B cell (primary cell): ENCODE data around the gene AGRN. TPM values are rescaled to one million over a fixed set of nuclear protein-coding genes. Genes with fewer than 3 reads are reported as not detected.

Experiments used
- ATAC-seq: fragments of 200-7000 bp; cut with Tn5 transposase; one replicate; pipeline ENCODE4 v1.10.0; 2021; ENCODE audit warnings: low read depth, mild to moderate bottlenecking, moderate number of reproducible peaks, moderate library complexity
- CTCF ChIA-PET: fragments of 350-600 bp; sonication (Branson Sonifier 250); formaldehyde crosslinking; loops from one replicate; lab custom pipeline; 2021; ENCODE audit warnings: antibody characterized with exemption, inconsistent platforms; lab: Charles Lee
- POLR2A ChIA-PET: fragments of 350-600 bp; sonication (Branson Sonifier 250); formaldehyde crosslinking; loops from one replicate; lab custom pipeline; 2021; ENCODE audit warnings: antibody characterized with exemption; lab: Charles Lee
- DNase-seq: peaks from one replicate; pipeline ENCODE4 v3.0.0; 2013
- H2AFZ ChIP-seq: 2 replicates; pipeline ENCODE4 v1.6.1; 2012; ENCODE audit warnings: mild to moderate bottlenecking, low read depth, low read length; ENCODE audit not compliant: insufficient read depth, poor library complexity, severe bottlenecking
- H3K27ac ChIP-seq, 2 donors: 1 replicate in 1 of 2; 2 replicates in 1 of 2; pipeline ENCODE4 v1.5.1; 2012 to 2013; ENCODE audit warnings: low read length in 2 of 2, mild to moderate bottlenecking in 2 of 2, moderate library complexity in 1 of 2
- H3K27me3 ChIP-seq, 4 experiments: fragments of 200-600 bp in 1 of 4; sonication (generic) in 1 of 4; replicated peaks in 1 of 4; 1 replicate in 2 of 4; 2 replicates in 2 of 4; pipeline versions ENCODE4 v1.6.1 to v1.7.0; 2013 to 2016; ENCODE audit warnings: low read length in 3 of 4, mild to moderate bottlenecking in 2 of 4, mixed read lengths in 1 of 4, moderate library complexity in 1 of 4; ENCODE audit not compliant: insufficient read depth in 4 of 4, control insufficient read depth in 3 of 4; ENCODE audit errors: control extremely low read depth in 1 of 4
- H3K36me3 ChIP-seq, 2 experiments: replicated peaks in 1 of 2; 1 replicate in 1 of 2; 2 replicates in 1 of 2; pipeline versions ENCODE4 v1.6.1 to v1.7.1; 2013; ENCODE audit warnings: low read length in 1 of 2; ENCODE audit not compliant: insufficient read depth in 2 of 2, control insufficient read depth in 1 of 2; ENCODE audit errors: control extremely low read depth in 1 of 2, extremely low read depth in 1 of 2
- H3K4me1 ChIP-seq, 2 donors: fragments of 200-600 bp in 1 of 2; sonication (generic) in 1 of 2; 1 replicate in 1 of 2; 2 replicates in 1 of 2; pipeline versions ENCODE4 v1.5.1 to v1.6.1; 2013 to 2017; ENCODE audit warnings: low read length in 2 of 2; ENCODE audit not compliant: control insufficient read depth in 2 of 2, insufficient read depth in 2 of 2
- H3K4me2 ChIP-seq: replicated peaks from 2 replicates; pipeline ENCODE3; 2012; ENCODE audit warnings: mild to moderate bottlenecking, low read depth, low read length; ENCODE audit not compliant: poor library complexity, severe bottlenecking
- H3K4me3 ChIP-seq, 5 experiments: fragments of 200-600 bp in 1 of 5; sonication (generic) in 1 of 5; 1 replicate in 3 of 5; 2 replicates in 2 of 5; pipeline versions ENCODE4 v1.5.1 to v1.7.0; 2011 to 2016; ENCODE audit warnings: low read length in 4 of 5, mild to moderate bottlenecking in 4 of 5, low read depth in 2 of 5, control low read depth in 1 of 5, moderate library complexity in 1 of 5; ENCODE audit not compliant: insufficient read depth in 1 of 5; ENCODE audit errors: control extremely low read depth in 1 of 5, extremely low read depth in 1 of 5
- H3K79me2 ChIP-seq: fragments of 200-600 bp; sonication (generic); one replicate; pipeline ENCODE4 v1.6.0; 2016; ENCODE audit warnings: low read length; ENCODE audit not compliant: control insufficient read depth, insufficient read depth
- H3K9ac ChIP-seq: fragments of 200-600 bp; sonication (generic); 2 replicates; pipeline ENCODE4 v1.6.1; 2017; ENCODE audit warnings: mild to moderate bottlenecking, low read length, moderate library complexity
- H3K9me3 ChIP-seq, 3 donors: one replicate each; pipeline versions ENCODE4 v1.6.1 to v1.7.1; 2013; ENCODE audit warnings: low read length in 2 of 3; ENCODE audit not compliant: control insufficient read depth in 2 of 3, insufficient read depth in 1 of 3; ENCODE audit errors: control extremely low read depth in 1 of 3
- H4K20me1 ChIP-seq: 2 replicates; pipeline ENCODE4 v1.6.0; 2012; ENCODE audit warnings: mild to moderate bottlenecking, low read length; ENCODE audit not compliant: insufficient read depth, control insufficient read depth, poor library complexity, severe bottlenecking
- H3K27ac Mint-ChIP-seq: one replicate; pipeline ENCODE4 v1.8.0; 2021; ENCODE audit warnings: mixed read lengths
- H3K27me3 Mint-ChIP-seq: one replicate; pipeline ENCODE4 v1.8.0; 2021; ENCODE audit warnings: mixed read lengths
- H3K4me1 Mint-ChIP-seq: one replicate; pipeline ENCODE4 v1.8.0; 2021; ENCODE audit warnings: mixed read lengths
- H3K4me3 Mint-ChIP-seq: one replicate; pipeline ENCODE4 v1.8.0; 2021; ENCODE audit warnings: mixed read lengths
- H3K9me3 Mint-ChIP-seq: one replicate; pipeline ENCODE4 v1.8.0; 2022; ENCODE audit warnings: mixed read lengths; ENCODE audit not compliant: insufficient read depth
- EZH2 ChIP-seq: IDR thresholded peaks from 2 replicates; pipeline ENCODE4 v1.6.1; 2012; ENCODE audit warnings: borderline replicate concordance, low read depth, mild to moderate bottlenecking, moderate library complexity, low read length; ENCODE audit not compliant: insufficient read depth, poor library complexity, severe bottlenecking
- WGBS: methylation state at CpG from one replicate; pipeline ENCODE4 v1.1.5; 2013; ENCODE audit warnings: missing lambda C conversion rate; ENCODE audit not compliant: insufficient coverage; 5-methylcytosine and 5-hydroxymethylcytosine counted together
- intact Hi-C: fragments of 100-400 bp; cut with micrococcal nuclease; formaldehyde crosslinking; loops from one replicate; pipeline ENCODE4 v1.10.0; 2022
- polyA plus RNA-seq: library from polyadenylated mRNA; depleted of rRNA; stranded (reverse); fragments of >200 nt; gene quantifications from 2 replicates; pipeline ENCODE4 v1.2.3, GENCODE V29; 2012
- total RNA-seq, 2 donors: library from RNA; stranded (reverse); fragments of 120-200 nt in 1 of 2; gene quantifications; 1 replicate in 1 of 2; 2 replicates in 1 of 2; pipeline versions ENCODE4 v1.2.3 to v1.2.4, GENCODE V29; 2013 to 2022
- TF ChIP-seq, protein P1 (sequence below): fragments of 200-600 bp; IDR thresholded peaks from one replicate; pipeline ENCODE4 v1.8.0; 2022; ENCODE audit warnings: antibody characterized with exemption, mild to moderate bottlenecking

AGRN gene
- total and polyA plus RNA-seq, 2 donors (not counting 1 experiment from before 2014, with no cell fraction given) = 7.3 to 31.3 TPM

DNA sequence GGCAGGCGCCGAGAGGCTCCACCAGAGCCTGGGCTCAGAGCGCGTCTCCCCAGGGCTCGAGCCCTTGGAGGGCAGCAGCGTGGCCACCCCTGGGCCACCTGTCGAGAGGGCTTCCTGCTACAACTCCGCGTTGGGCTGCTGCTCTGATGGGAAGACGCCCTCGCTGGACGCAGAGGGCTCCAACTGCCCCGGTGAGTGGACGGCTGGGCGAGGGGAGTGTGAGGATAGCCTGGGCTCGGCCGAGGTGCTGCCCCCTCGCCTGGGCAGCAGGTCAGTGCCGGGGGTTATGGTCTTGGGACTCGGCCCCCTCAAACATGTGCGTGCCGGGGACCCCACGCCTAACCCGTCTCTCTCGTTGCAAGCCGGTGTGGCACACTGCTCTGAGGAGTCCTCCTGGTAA is 26.8 kb downstream of the AGRN start:
- ChIA-PET CTCF (no interaction called here), POLR2A (no interaction called here)
- no peak overlapping the region for H3K4me3 Mint-ChIP-seq
- H3K27me3 Mint-ChIP-seq = no peaks in the 10 kb centered on the region
- Histone ChIP-seq H3K9ac (no peak overlapping the region), H4K20me1 (no peaks in the 10 kb centered on the region), H3K27ac (no peak overlapping the region), H3K4me3 (no peak overlapping the region), H3K4me2 (no peak overlapping the region), H3K27me3 (peaks cover 0 to 2% (median 0%) of the 10 kb centered on the region in 4 experiments), H3K36me3 (no peaks in the 10 kb centered on the region), H3K9me3 (peaks cover 0 to 7% (median 0%) of the 10 kb centered on the region in 3 donors), H2AFZ (no peak overlapping the region), H3K4me1 (no peaks in the 10 kb centered on the region), H3K79me2 (no peaks in the 10 kb centered on the region)
- H3K4me1 Mint-ChIP-seq = peaks cover 4% of the 10 kb centered on the region
- DNase-seq (no peak), ATAC-seq (no peak)
- H3K27ac Mint-ChIP-seq = no peak overlapping the region
- H3K9me3 Mint-ChIP-seq = no peaks in the 10 kb centered on the region
- WGBS = 94% methylated on average over 26 of the region's 26 CpGs
- intact Hi-C loops = no loop called here
- TF ChIP-seq, protein P1, sequence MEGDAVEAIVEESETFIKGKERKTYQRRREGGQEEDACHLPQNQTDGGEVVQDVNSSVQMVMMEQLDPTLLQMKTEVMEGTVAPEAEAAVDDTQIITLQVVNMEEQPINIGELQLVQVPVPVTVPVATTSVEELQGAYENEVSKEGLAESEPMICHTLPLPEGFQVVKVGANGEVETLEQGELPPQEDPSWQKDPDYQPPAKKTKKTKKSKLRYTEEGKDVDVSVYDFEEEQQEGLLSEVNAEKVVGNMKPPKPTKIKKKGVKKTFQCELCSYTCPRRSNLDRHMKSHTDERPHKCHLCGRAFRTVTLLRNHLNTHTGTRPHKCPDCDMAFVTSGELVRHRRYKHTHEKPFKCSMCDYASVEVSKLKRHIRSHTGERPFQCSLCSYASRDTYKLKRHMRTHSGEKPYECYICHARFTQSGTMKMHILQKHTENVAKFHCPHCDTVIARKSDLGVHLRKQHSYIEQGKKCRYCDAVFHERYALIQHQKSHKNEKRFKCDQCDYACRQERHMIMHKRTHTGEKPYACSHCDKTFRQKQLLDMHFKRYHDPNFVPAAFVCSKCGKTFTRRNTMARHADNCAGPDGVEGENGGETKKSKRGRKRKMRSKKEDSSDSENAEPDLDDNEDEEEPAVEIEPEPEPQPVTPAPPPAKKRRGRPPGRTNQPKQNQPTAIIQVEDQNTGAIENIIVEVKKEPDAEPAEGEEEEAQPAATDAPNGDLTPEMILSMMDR = no peak
- TF ChIP-seq EZH2 = no peak

DNA sequence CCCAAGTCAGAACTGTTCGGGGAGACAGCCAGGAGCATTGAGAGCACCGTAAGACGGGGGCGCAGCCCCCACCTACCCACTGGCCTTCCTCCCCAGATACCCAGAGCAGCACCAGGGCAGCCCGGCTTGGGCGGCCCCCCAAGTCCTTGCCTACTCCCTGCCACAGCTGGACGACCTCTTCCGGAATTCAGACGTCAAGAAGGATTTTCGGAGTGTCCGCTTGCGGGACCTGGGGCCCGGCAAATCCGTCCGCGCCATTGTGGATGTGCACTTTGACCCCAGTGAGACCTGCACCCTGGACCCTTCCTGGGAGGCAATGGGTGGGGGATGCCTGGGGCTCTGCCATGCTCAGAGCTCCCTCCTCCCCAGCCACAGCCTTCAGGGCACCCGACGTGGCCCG is 27.5 kb downstream of the AGRN start:
- H3K27me3 Mint-ChIP-seq = no peaks in the 10 kb centered on the region
- H3K27ac Mint-ChIP-seq = no peak overlapping the region
- 91% methylated on average over 19 of the region's 19 CpGs for WGBS
- Histone ChIP-seq H2AFZ (no peak overlapping the region), H4K20me1 (no peaks in the 10 kb centered on the region), H3K9me3 (peaks cover 0 to 3% (median 0%) of the 10 kb centered on the region in 3 donors), H3K79me2 (no peaks in the 10 kb centered on the region), H3K9ac (no peak overlapping the region), H3K4me3 (no peak overlapping the region), H3K36me3 (no peaks in the 10 kb centered on the region), H3K4me2 (no peak overlapping the region), H3K27ac (no peak overlapping the region), H3K27me3 (no peaks in the 10 kb centered on the region), H3K4me1 (no peaks in the 10 kb centered on the region)
- ChIA-PET CTCF (no interaction called here), POLR2A (no interaction called here)
- DNase-seq = no peak
- ATAC-seq = no peak
- TF ChIP-seq EZH2 = no peak
- intact Hi-C loops = no loop called here
- no peaks in the 10 kb centered on the region for H3K9me3 Mint-ChIP-seq
- no peak overlapping the region for H3K4me3 Mint-ChIP-seq
- H3K4me1 Mint-ChIP-seq = peaks cover 6% of the 10 kb centered on the region
